NK-92 (cell line): ENCODE results near the gene BUD31.
"Not testable (repeated sequence)": the region's sequence is repeated elsewhere in the genome, so short reads cannot be mapped to it uniquely, and the experiment has no call there.

Experiments
- DNase-seq: peaks from one replicate; lab custom pipeline; 2025; ENCODE audit not compliant: unreplicated experiment; lab: John Stamatoyannopoulos, UW

Gene BUD31

GRCh38 chr7:99428972-99429566 lies 20.3 kb downstream of the BUD31 start:
- no peak for DNase-seq

GRCh38 chr7:99429756-99430155 lies 21.0 kb downstream of the BUD31 start:
- DNase-seq, result no peak

- not testable (repeated sequence) for DNase-seq
Observed at GRCh38 chr7:99431756-99432540, 23.2 kb downstream of the BUD31 start.

GRCh38 chr7:99433158-99433557 lies 24.4 kb downstream of the BUD31 start:
- no peak for DNase-seq

- DNase-seq, result no peak
Observed at GRCh38 chr7:99437946-99438572, 29.3 kb downstream of the BUD31 start.

GRCh38 chr7:99438573-99439480 lies 30.1 kb downstream of the BUD31 start, which contains the start of the genes CPSF4 and PTCD1:
Gene CPSF4, plus strand, starts transcription at chr7:99438943. Its CDS starts 140 bp downstream, at chr7:99439083.
Gene PTCD1, minus strand, starts transcription at chr7:99438798. Its CDS starts 3,556 bp downstream, at chr7:99435242.
- no peak for DNase-seq

GRCh38 chr7:99440195-99440594 lies 31.4 kb downstream of the BUD31 start:
- DNase-seq, result no peak

GRCh38 chr7:99446096-99446495 lies 37.3 kb downstream of the BUD31 start:
- DNase-seq, result no peak

- no peak for DNase-seq
Observed at GRCh38 chr7:99447943-99448342, 39.2 kb downstream of the BUD31 start.

- no peak for DNase-seq
Observed at GRCh38 chr7:99448855-99449254, 40.1 kb downstream of the BUD31 start.

- no peak for DNase-seq
Observed at GRCh38 chr7:99449326-99449725, 40.6 kb downstream of the BUD31 start.

- no peak for DNase-seq
Observed at GRCh38 chr7:99451936-99452335, 43.2 kb downstream of the BUD31 start.

- no peak for DNase-seq
Observed at GRCh38 chr7:99452541-99452940, 43.8 kb downstream of the BUD31 start.

- no peak for DNase-seq
Observed at GRCh38 chr7:99453105-99453504, 44.3 kb downstream of the BUD31 start.

GRCh38 chr7:99455874-99456273 lies 47.1 kb downstream of the BUD31 start:
- DNase-seq, result no peak

GRCh38 chr7:99456288-99456687 lies 47.5 kb downstream of the BUD31 start:
- no peak for DNase-seq

GRCh38 chr7:99457050-99457649 lies 48.4 kb downstream of the BUD31 start:
- DNase-seq, result no peak

GRCh38 chr7:99457650-99458493 lies 49.1 kb downstream of the BUD31 start:
- DNase-seq, result no peak

- DNase-seq, result no peak
Observed at GRCh38 chr7:99459087-99459486, 50.3 kb downstream of the BUD31 start.

- no peak for DNase-seq
Observed at GRCh38 chr7:99460651-99461050, 51.9 kb downstream of the BUD31 start.
